GM19455 (cell line): ENCODE measurements around the gene ARMC9.
"Not testable (repeated sequence)": the region's sequence is repeated elsewhere in the genome, so short reads cannot be mapped to it uniquely, and the experiment has no call there.

Experiments
- ATAC-seq: cut with Tn5 transposase; IDR thresholded peaks from one replicate; pipeline ENCODE4 v1.9.1; 2021; ENCODE audit not compliant: unreplicated experiment

The ARMC9 gene

DNA sequence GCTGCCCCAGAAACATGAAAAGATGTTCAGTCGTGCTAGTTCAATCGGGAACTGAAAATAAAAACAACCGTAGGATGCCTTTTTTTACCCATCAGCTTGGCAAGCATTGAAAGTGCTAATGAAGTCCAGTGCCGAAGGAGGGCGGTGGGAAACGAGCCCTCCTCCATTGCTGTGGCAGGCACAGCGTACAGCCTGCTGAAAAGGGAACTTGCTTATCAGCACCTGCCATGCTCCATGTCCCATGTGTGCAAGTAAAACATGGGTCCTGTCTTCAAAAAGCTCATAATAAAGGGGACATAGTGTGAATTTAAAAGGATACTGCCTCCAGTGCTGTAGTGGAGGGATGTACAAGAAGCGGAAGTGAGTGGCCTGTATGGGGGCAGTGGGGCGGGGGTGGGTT, 82.4 kb downstream of the ARMC9 start:
- no peak for ATAC-seq

DNA sequence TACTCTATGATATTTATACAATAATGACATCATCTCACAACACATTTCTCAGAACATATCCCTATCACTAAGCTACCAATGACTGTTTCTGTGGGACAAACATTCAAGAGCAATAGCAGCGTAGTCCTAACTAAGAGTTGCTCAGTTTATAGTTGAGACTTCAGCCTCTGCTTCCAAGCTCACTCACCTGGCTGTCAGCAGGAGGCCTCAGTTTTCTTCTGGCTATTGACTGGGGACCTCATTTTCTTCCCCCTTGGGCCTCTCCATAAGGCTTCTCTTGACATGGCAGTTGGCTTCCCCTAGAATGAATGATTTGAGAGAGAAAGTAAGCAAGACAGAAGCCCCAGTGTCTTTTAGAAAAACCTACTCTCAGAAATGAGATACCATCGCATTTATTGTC, 85.9 kb downstream of the ARMC9 start:
- ATAC-seq, result no peak

- no peak for ATAC-seq
These were observed 88.5 kb downstream of the ARMC9 start for GRCh38 chr2:231286964-231287363.

GRCh38 chr2:231287696-231288095, 89.3 kb downstream of the ARMC9 start:
- no peak for ATAC-seq

- no peak for ATAC-seq
These were observed 90.2 kb downstream of the ARMC9 start for GRCh38 chr2:231288590-231288989.

DNA sequence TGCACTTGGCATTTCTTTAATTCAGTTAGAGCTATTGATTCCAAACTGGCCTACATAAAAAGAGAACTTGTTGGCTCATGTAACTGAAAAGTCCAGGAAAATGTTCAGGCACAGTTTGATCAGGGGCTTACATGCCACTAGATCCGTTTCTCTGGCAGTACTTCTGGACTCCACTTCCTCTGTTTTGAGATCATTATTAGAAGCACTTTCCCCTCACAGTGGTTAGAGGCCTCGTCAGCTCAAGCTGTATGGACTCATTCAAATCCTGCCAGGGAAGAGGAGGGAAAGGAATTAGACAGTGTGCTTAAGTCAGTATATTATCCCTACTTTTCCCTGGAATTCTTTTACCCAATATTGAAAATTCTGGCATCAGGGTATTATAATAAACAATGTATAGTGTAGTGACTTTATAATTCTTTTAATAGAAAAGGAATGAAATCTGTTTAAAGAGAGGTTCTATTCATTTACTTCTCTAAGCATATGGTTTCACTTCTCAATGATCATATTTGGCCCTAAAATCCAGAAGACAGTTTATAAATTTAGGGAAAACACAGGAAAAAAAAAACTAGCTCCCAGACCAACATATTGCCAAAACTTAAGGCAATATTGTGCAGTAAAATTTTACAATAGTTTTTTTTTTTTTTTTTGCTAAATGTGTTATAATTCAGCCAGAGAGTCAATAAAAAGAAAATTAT, 92.0 kb downstream of the ARMC9 start:
- no peak for ATAC-seq

GRCh38 chr2:231292472-231293134, 94.2 kb downstream of the ARMC9 start:
- ATAC-seq, result no peak

DNA sequence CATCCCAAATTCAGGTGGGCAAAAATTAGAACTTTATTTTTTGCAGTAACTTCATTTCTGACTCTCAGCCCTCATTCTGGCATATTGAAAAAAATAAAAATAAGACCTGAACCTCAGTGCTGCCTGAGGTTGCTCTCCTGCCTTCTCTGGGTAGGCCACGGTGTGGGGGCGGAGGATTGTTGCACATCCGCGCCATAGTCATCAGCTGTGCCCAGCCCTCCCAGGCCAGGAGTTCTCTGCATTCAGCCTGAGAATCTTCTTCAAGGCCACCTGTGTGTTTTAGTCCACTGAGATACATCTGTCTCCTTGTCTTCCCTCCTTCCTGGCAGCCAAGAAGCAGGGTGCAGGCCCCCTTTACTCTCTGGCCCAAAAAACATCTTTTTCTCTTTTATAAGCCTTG, 94.7 kb downstream of the ARMC9 start:
- no peak for ATAC-seq

DNA sequence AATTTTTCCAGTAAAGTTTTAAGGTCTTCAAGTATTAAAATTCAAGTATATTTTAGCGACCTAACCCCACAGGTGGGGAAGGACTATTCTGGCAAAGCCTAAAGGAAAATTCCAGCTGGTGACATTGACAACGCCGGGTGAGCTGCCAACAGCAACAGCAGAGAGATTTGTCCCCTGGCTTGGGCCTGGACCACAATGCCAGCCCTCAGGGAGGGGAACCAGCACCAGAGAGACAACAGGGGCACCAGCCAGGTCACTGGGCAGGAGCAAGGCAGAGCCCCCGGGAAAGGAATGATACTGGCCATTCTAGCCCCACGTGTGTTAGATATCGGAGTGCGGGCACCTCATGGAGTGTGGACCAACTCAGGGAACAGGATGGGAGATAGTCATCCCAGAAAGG, 95.7 kb downstream of the ARMC9 start:
- ATAC-seq, result no peak

GRCh38 chr2:231294571-231295362, 96.3 kb downstream of the ARMC9 start:
- ATAC-seq, result no peak

- ATAC-seq, result no peak
These were observed 96.9 kb downstream of the ARMC9 start for GRCh38 chr2:231295363-231295655.

DNA sequence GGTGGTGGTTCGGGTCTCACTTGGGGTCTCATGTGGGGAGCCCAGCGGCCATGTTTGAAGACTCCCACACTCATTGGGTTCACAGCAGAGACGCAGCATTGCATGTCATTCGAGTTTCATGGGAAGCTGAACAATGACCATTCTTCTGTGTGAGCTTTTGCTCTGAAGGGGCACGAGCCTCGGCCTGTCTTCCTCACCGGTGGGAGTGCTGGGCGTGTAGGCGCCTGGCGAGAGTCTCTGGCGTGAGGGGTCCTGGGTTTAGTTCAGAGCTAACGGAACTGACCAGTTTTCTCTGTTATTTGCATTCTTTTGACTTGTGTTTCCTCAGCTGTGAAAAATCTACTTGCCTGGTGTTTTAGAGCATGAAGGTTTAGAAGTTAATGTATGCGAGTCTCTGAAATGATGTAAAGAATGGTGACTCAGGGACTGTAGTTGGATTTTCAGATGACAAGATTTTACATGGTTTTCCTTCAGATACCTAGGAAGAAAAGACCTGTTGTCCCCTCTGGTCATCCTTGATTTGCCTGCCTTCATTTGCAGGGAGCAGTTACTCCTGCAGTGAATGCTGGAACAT, 98.1 kb downstream of the ARMC9 start:
- no peak for ATAC-seq

DNA sequence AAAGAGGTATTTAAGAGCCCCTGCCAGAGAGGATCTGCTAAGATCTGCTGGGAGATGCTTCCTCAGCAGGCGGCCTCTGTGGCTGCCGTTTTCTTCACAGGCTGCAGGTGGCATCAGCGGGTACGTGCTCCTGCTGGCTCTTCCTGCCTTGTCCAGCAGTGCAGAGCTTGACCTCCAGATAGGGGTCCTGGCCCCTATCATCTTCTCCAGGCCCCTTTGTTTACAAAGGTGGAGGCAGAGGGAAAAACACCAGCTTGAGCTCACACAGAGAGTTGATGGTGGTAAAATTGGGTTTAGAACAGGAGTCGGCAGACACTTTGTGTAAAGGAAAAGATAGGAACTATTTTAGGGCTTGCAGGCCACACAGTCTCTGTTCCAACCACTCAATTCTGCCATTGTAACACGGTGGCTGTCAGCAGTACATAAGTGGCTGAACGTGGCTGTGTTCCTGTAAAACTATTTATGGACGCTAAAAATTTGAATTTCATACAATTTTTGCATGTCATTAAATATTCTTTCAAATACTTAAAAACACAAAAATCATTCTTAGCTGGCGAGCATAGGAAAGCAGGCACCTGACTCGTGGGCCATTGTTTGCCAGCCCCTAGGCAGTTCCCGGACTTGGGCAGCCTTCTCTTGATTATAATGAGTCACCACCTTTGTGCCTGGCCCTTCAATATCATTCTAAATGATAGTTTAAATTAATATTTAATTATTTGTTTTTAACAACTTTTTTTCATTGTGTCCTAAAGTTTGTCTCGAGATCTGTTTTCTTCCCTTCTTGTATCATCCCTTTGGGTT, 98.9 kb downstream of the ARMC9 start:
- peak; percentile 80 for ATAC-seq

- no peak for ATAC-seq
These were observed 99.7 kb downstream of the ARMC9 start for GRCh38 chr2:231298091-231298490.

GRCh38 chr2:231299267-231299666, 100.8 kb downstream of the ARMC9 start:
- no peak for ATAC-seq

GRCh38 chr2:231300020-231300721, 101.7 kb downstream of the ARMC9 start:
- ATAC-seq, result no peak

GRCh38 chr2:231300722-231301076, 102.3 kb downstream of the ARMC9 start:
- no peak for ATAC-seq

- ATAC-seq, result not testable (repeated sequence)
These were observed 105.8 kb downstream of the ARMC9 start for GRCh38 chr2:231304259-231304658.

DNA sequence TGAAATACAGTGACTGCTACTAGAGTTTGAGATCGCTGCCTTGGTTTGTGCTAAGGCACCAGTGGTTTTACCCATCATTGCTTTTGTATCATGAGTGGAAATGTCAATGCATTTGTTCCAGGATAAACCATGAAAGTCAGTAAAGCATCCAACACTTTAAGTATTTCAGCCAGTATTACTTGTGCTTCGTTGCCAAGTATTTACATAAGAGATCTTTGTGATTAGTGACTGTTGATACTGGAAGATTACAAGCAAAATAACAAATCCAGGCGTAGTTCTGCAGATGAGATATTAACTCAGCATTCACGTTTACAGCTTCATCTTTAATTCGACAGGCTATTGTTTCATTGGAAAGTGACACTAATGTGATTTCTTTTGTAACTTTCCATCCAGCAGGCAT, 106.8 kb downstream of the ARMC9 start:
- ATAC-seq, result no peak

DNA sequence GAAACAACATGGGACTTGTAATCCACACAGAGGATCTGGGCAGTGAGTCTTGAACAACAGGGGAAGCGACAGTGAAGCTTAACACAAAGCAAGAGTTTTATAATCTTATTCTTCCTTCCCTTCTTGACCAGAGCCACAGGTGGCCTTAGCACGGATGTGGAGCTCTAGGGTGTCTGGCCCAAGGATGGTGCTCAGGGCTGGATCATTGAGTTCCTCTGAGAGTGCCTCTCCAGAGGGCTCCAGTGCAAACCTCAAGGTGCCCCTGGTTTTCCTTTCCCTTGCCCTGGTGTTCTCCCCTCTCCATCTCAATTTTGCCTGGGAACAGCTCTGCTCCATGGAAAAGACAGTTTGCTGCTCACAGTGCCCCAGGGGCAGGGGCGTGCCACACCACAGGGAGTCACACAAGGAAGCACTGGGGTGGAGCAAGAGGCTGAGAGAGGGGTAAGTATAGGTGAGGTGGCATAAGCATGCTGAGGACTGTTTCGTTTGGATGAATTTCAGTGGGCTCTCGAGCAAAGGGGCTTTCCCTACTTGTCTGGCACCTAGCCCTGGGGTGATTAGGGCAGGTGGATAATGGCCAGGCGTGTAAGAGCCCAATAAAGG, 108.5 kb downstream of the ARMC9 start:
- no peak for ATAC-seq
